Measurements from ENCODE around the gene CNTN5.

- TF ChIP-seq, protein P1, sequence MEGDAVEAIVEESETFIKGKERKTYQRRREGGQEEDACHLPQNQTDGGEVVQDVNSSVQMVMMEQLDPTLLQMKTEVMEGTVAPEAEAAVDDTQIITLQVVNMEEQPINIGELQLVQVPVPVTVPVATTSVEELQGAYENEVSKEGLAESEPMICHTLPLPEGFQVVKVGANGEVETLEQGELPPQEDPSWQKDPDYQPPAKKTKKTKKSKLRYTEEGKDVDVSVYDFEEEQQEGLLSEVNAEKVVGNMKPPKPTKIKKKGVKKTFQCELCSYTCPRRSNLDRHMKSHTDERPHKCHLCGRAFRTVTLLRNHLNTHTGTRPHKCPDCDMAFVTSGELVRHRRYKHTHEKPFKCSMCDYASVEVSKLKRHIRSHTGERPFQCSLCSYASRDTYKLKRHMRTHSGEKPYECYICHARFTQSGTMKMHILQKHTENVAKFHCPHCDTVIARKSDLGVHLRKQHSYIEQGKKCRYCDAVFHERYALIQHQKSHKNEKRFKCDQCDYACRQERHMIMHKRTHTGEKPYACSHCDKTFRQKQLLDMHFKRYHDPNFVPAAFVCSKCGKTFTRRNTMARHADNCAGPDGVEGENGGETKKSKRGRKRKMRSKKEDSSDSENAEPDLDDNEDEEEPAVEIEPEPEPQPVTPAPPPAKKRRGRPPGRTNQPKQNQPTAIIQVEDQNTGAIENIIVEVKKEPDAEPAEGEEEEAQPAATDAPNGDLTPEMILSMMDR (IDR thresholded peaks at IDR 0.05), result no peak
- no peak for TF ChIP-seq POLR2A (IDR thresholded peaks at IDR 0.05)
Measured at GRCh38 chr11:99351624-99352023, 330.9 kb downstream of the CNTN5 start.
